NCI-H774 (cell line): ENCODE data around the gene RETN.
"Not testable (repeated sequence)": the region's sequence is repeated elsewhere in the genome, so short reads cannot be mapped to it uniquely, and the experiment has no call there.

ENCODE experiments used
- DNase-seq: peaks from one replicate; lab custom pipeline; 2025; lab: John Stamatoyannopoulos, UW

The RETN gene

GRCh38 chr19:7637374-7638256, 31.2 kb upstream of the RETN start:
- no peak for DNase-seq

GRCh38 chr19:7638802-7639465, 29.9 kb upstream of the RETN start:
- DNase-seq = no peak

GRCh38 chr19:7639863-7640348, 28.9 kb upstream of the RETN start:
- no peak for DNase-seq

- no peak for DNase-seq
These were observed 28.0 kb upstream of the RETN start for GRCh38 chr19:7640803-7641202.

GRCh38 chr19:7641290-7642276, 27.3 kb upstream of the RETN start:
- DNase-seq = no peak

GRCh38 chr19:7642295-7643030, 26.4 kb upstream of the RETN start:
- no peak for DNase-seq

- DNase-seq = no peak
These were observed 25.8 kb upstream of the RETN start for GRCh38 chr19:7643031-7643415.

GRCh38 chr19:7643629-7644549, 25.0 kb upstream of the RETN start:
- not testable (repeated sequence) for DNase-seq

- DNase-seq = no peak
These were observed 24.3 kb upstream of the RETN start for GRCh38 chr19:7644550-7644877.

GRCh38 chr19:7645163-7645562, 23.7 kb upstream of the RETN start:
- DNase-seq = no peak

- no peak for DNase-seq
These were observed 23.0 kb upstream of the RETN start for GRCh38 chr19:7645656-7646425.

GRCh38 chr19:7646426-7646700, 22.5 kb upstream of the RETN start:
- DNase-seq = no peak

- no peak for DNase-seq
These were observed 21.7 kb upstream of the RETN start for GRCh38 chr19:7647156-7647555.

GRCh38 chr19:7648265-7649014, 20.4 kb upstream of the RETN start:
- DNase-seq = no peak

- DNase-seq = no peak
These were observed 18.7 kb upstream of the RETN start for GRCh38 chr19:7650148-7650547.

GRCh38 chr19:7652061-7652641, 16.7 kb upstream of the RETN start:
- DNase-seq = peak; percentile 72

- no peak for DNase-seq
These were observed 14.4 kb upstream of the RETN start for GRCh38 chr19:7654401-7654800.

GRCh38 chr19:7655581-7655980, 13.3 kb upstream of the RETN start:
- no peak for DNase-seq
